Common myeloid progenitor, CD34-positive (primary cell): ENCODE data around the gene CCNQ.
A peak's percentile ranks its signal among the peaks of the same experiment; 100 is the strongest.

ENCODE experiments used
- CTCF ChIA-PET: fragments of 350-600 bp; sonication (Branson Sonifier 250); formaldehyde crosslinking; loops from one replicate; lab custom pipeline; 2021; ENCODE audit warnings: antibody characterized with exemption; lab: Charles Lee
- POLR2A ChIA-PET: fragments of 350-600 bp; sonication (Branson Sonifier 250); formaldehyde crosslinking; loops from one replicate; lab custom pipeline; 2021; ENCODE audit warnings: antibody characterized with exemption; lab: Charles Lee
- DNase-seq, 3 donors: peaks; one replicate each; pipeline versions ENCODE4 v3.0.0 to v3.0.0-alpha.2; 2013
- H3K27ac ChIP-seq, 2 experiments: 1 replicate in 1 of 2; 2 replicates in 1 of 2; pipeline ENCODE4 v1.7.0; 2013; ENCODE audit warnings: inconsistent platforms in 2 of 2, low read length in 2 of 2, mild to moderate bottlenecking in 2 of 2, low read depth in 1 of 2, moderate library complexity in 1 of 2; ENCODE audit not compliant: severe bottlenecking in 2 of 2, insufficient read depth in 1 of 2, poor library complexity in 1 of 2
- H3K27me3 ChIP-seq, 5 experiments: replicated peaks in 2 of 5; 1 replicate in 3 of 5; 2 replicates in 2 of 5; pipeline versions ENCODE4 v1.6.1 to v1.7.0; 2013; ENCODE audit warnings: low read length in 4 of 5, mild to moderate bottlenecking in 2 of 5, moderate library complexity in 2 of 5, inconsistent platforms in 1 of 5; ENCODE audit not compliant: insufficient read depth in 5 of 5, control insufficient read depth in 4 of 5
- H3K36me3 ChIP-seq, 4 experiments: 1 replicate in 2 of 4; 2 replicates in 2 of 4; pipeline versions ENCODE4 v1.6.1 to v1.7.0; 2013; ENCODE audit warnings: low read length in 3 of 4, control low read depth in 1 of 4, mild to moderate bottlenecking in 1 of 4; ENCODE audit not compliant: control insufficient read depth in 4 of 4, insufficient read depth in 4 of 4
- H3K4me1 ChIP-seq, 4 experiments: 1 replicate in 3 of 4; 2 replicates in 1 of 4; pipeline versions ENCODE4 v1.6.1 to v1.7.1; 2013; ENCODE audit warnings: low read length in 3 of 4, mild to moderate bottlenecking in 3 of 4, control low read depth in 1 of 4, inconsistent platforms in 1 of 4, moderate library complexity in 1 of 4; ENCODE audit not compliant: control insufficient read depth in 4 of 4, insufficient read depth in 4 of 4; ENCODE audit errors: control extremely low read depth in 1 of 4
- H3K4me3 ChIP-seq, 7 experiments: 1 replicate in 4 of 7; 2 replicates in 3 of 7; pipeline versions ENCODE4 v1.5.1 to v1.7.0; 2013; ENCODE audit warnings: mild to moderate bottlenecking in 7 of 7, low read length in 6 of 7, moderate library complexity in 6 of 7, inconsistent platforms in 2 of 7, low read depth in 2 of 7, control low read depth in 1 of 7; ENCODE audit not compliant: insufficient read depth in 4 of 7, control insufficient read depth in 1 of 7; ENCODE audit errors: extremely low read depth in 1 of 7
- H3K9me3 ChIP-seq, 5 experiments: 1 replicate in 4 of 5; 2 replicates in 1 of 5; pipeline versions ENCODE4 v1.6.1 to v1.7.1; 2013; ENCODE audit warnings: low read length in 4 of 5, mild to moderate bottlenecking in 2 of 5, inconsistent platforms in 1 of 5, low read depth in 1 of 5, moderate library complexity in 1 of 5; ENCODE audit not compliant: control insufficient read depth in 4 of 5, insufficient read depth in 2 of 5; ENCODE audit errors: control extremely low read depth in 1 of 5
- WGBS: methylation state at CpG from one replicate; pipeline ENCODE4 v1.1.5; 2013; ENCODE audit not compliant: insufficient coverage; 5-methylcytosine and 5-hydroxymethylcytosine counted together

CCNQ gene

GRCh38 chrX:153576239-153576870 is 22.6 kb downstream of the CCNQ start:
- Histone ChIP-seq H3K4me3 (no peak overlapping the region), H3K36me3 (no peaks in the 10 kb centered on the region), H3K9me3 (no peaks in the 10 kb centered on the region), H3K27me3 (peaks cover 0 to 20% (median 0%) of the 10 kb centered on the region in 5 experiments), H3K27ac (no peak overlapping the region), H3K4me1 (peaks cover 0 to 5% (median 2%) of the 10 kb centered on the region in 4 experiments)
- WGBS = 79% methylated on average over 9 of the region's 10 CpGs
- ChIA-PET POLR2A (no interaction called here), CTCF (no interaction called here)
- no peak for DNase-seq

- Histone ChIP-seq H3K4me1 (peaks cover 0 to 12% (median 10%) of the 10 kb centered on the region in 4 experiments), H3K27me3 (peaks cover 0 to 11% (median 0%) of the 10 kb centered on the region in 5 experiments), H3K9me3 (no peaks in the 10 kb centered on the region), H3K36me3 (no peaks in the 10 kb centered on the region), H3K27ac (no peak overlapping the region), H3K4me3 (no peak overlapping the region)
- ChIA-PET CTCF (interaction anchor here (1.0 to 1.7 kb wide), 6 partner anchors 11 to 94 kb away, joined by 3 to 7 read pairs (median 3); no protein-coding TSS in a partner anchor), POLR2A (no interaction called here)
- WGBS = 82% methylated on average over 4 of the region's 4 CpGs
- peak in 2 of 3 donors; percentile 45 to 53 for DNase-seq
Observed at GRCh38 chrX:153573984-153574383, 25.0 kb downstream of the CCNQ start.

- Histone ChIP-seq H3K4me1 (peaks cover 0 to 12% (median 10%) of the 10 kb centered on the region in 4 experiments), H3K27me3 (peaks cover 0 to 11% (median 0%) of the 10 kb centered on the region in 5 experiments), H3K27ac (no peak overlapping the region), H3K4me3 (no peak overlapping the region), H3K36me3 (no peaks in the 10 kb centered on the region), H3K9me3 (no peaks in the 10 kb centered on the region)
- no peak for DNase-seq
- WGBS = 94% methylated on average over 9 of the region's 10 CpGs
- ChIA-PET CTCF (interaction anchor here (1.4 to 1.8 kb wide), 3 partner anchors 28 to 64 kb away, joined by 3 to 6 read pairs (median 3); no protein-coding TSS in a partner anchor), POLR2A (no interaction called here)
Observed at GRCh38 chrX:153572601-153573000, 26.3 kb downstream of the CCNQ start.

GRCh38 chrX:153571534-153571908 is 27.4 kb downstream of the CCNQ start:
- H3K9me3 ChIP-seq = no peaks in the 10 kb centered on the region
- peaks cover 0 to 10% (median 0%) of the 10 kb centered on the region in 5 experiments for H3K27me3 ChIP-seq
- H3K27ac ChIP-seq = no peak overlapping the region
- ChIA-PET POLR2A (no interaction called here), CTCF (interaction anchor here (1.3 to 1.8 kb wide), 3 partner anchors 9 to 65 kb away, joined by 3 to 6 read pairs (median 5); no protein-coding TSS in a partner anchor)
- no peaks in the 10 kb centered on the region for H3K36me3 ChIP-seq
- WGBS = 79% methylated on average over 2 of the region's 6 CpGs
- H3K4me1 ChIP-seq = peaks cover 0 to 12% (median 10%) of the 10 kb centered on the region in 4 experiments
- no peak for DNase-seq
- no peak overlapping the region for H3K4me3 ChIP-seq

GRCh38 chrX:153569475-153569874 is 29.5 kb downstream of the CCNQ start:
- Histone ChIP-seq H3K9me3 (no peaks in the 10 kb centered on the region), H3K4me1 (peaks cover 0 to 12% (median 10%) of the 10 kb centered on the region in 4 experiments), H3K27ac (no peak overlapping the region), H3K36me3 (no peaks in the 10 kb centered on the region), H3K27me3 (peaks cover 0 to 3% (median 0%) of the 10 kb centered on the region in 5 experiments), H3K4me3 (no peak overlapping the region)
- peak in 1 of 3 donors; percentile 21 for DNase-seq
- ChIA-PET POLR2A (interaction anchor here (0.8 kb wide), 1 partner anchor 29 kb away, joined by 3 read pairs; the partner anchor contains the start of gene CCNQ), CTCF (interaction anchor here (1.0 to 1.2 kb wide), 2 partner anchors 75 to 98 kb away, joined by 3 read pairs; no protein-coding TSS in a partner anchor)
- 82% methylated on average over 13 of the region's 13 CpGs for WGBS

- H3K27me3 ChIP-seq = peaks cover 0 to 3% (median 0%) of the 10 kb centered on the region in 5 experiments
- H3K4me1 ChIP-seq = peaks cover 0 to 12% (median 10%) of the 10 kb centered on the region in 4 experiments
- WGBS = 90% methylated on average over 19 of the region's 21 CpGs
- H3K27ac ChIP-seq = no peak overlapping the region
- POLR2A ChIA-PET = no interaction called here
- no peaks in the 10 kb centered on the region for H3K9me3 ChIP-seq
- H3K36me3 ChIP-seq = no peaks in the 10 kb centered on the region
- CTCF ChIA-PET = interaction anchor here (1.0 to 1.5 kb wide), 5 partner anchors 10 to 99 kb away, joined by 3 to 4 read pairs (median 3); no protein-coding TSS in a partner anchor
- no peak overlapping the region for H3K4me3 ChIP-seq
- no peak for DNase-seq
Observed at GRCh38 chrX:153568451-153569011, 30.4 kb downstream of the CCNQ start.
